ENCODE results near the gene DAP3. TPM values are rescaled to one million over a fixed set of nuclear protein-coding genes. Genes with fewer than 3 reads are reported as not detected.
A peak's percentile ranks its signal among the peaks of the same experiment; 100 is the strongest.

Gene DAP3
- total and polyA plus RNA-seq, 9 of the 15 experiments (the other 6 are each of a cell fraction or from before 2014, with no cell fraction given): 155 to 484 (median 298) TPM

DNA sequence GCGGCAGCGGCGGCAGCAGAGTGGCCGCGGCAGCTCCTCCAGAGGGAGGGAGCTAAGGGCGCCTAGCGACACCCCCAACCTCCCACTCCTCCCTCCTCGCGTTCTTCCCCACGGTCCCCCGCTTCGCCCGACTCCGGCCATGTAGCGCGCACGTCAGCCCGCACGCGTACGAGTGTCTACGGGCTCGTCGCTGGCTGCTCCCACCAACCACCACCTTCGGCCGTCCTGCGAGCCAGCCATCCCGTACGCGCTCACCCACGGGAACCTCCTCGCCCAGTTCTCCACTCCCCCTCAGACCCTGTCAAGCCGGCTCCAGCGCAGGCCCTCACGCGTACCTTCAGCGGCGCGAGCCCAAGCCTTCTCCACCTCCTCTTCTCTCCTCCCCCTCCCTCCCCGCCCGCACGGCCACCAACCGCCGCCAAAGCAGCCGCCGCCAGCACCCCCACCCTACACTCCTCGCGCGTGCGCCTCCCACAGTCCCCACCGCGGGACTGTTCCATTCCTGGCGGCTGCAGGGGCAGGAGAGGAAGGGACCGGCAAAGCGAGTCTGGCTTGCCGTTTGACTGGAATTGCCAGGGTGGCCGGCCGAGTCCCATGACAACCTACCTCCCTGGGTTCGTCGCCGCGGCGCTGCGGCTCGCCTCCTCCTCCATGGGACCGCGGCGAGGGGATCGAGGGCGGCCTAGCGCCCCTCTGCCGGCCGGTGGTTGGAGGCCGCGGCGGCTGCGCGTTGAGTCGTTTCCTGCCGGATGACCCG lies 389 bp upstream of the DAP3 start, which contains the start of gene YY1AP1 (continued):
- TF ChIP-seq, protein P1, sequence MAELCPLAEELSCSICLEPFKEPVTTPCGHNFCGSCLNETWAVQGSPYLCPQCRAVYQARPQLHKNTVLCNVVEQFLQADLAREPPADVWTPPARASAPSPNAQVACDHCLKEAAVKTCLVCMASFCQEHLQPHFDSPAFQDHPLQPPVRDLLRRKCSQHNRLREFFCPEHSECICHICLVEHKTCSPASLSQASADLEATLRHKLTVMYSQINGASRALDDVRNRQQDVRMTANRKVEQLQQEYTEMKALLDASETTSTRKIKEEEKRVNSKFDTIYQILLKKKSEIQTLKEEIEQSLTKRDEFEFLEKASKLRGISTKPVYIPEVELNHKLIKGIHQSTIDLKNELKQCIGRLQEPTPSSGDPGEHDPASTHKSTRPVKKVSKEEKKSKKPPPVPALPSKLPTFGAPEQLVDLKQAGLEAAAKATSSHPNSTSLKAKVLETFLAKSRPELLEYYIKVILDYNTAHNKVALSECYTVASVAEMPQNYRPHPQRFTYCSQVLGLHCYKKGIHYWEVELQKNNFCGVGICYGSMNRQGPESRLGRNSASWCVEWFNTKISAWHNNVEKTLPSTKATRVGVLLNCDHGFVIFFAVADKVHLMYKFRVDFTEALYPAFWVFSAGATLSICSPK (IDR thresholded peaks at IDR 0.05; ENCODE audit: borderline replicate concordance): no peak
- TF ChIP-seq TAF9B (IDR thresholded peaks at IDR 0.05; ENCODE audit: partially characterized antibody) (peak; percentile 90), SMARCE1 (IDR thresholded peaks at IDR 0.05) (0 out of 2 replicates have a peak, but pooled peaks have one; percentile 12), NFXL1 (CRISPR knock-in tag; IDR thresholded peaks at IDR 0.05) (no peak), ARHGAP35 (IDR thresholded peaks at IDR 0.05; ENCODE audit: partially characterized antibody) (no peak), ZNF764 (CRISPR knock-in tag; IDR thresholded peaks at IDR 0.05; ENCODE audit: low read depth) (no peak), ZNF778 (CRISPR knock-in tag; IDR thresholded peaks at IDR 0.05) (no peak), ETS2 (tag; IDR thresholded peaks at IDR 0.05; ENCODE audit: borderline replicate concordance, poor library complexity, severe bottlenecking) (no peak), FIP1L1 (IDR thresholded peaks at IDR 0.05; ENCODE audit: low read depth, low read length, poor library complexity, severe bottlenecking) (no peak), TGIF2 (CRISPR knock-in tag; IDR thresholded peaks at IDR 0.05) (peak; percentile 55; the same call in 1 of the 2 replicates), MTA3 (IDR thresholded peaks at IDR 0.05; ENCODE audit: borderline replicate concordance) (peak; percentile 88; the same call in 1 of the 2 replicates), ZKSCAN1 (IDR thresholded peaks at IDR 0.05; ENCODE audit: low read depth, low read length) (no peak; the same call in 1 of the 2 replicates), TEAD1 (CRISPR knock-in tag; IDR thresholded peaks at IDR 0.05) (peak; percentile 55 to 60; a peak in 1 of 4 replicates), ZC3H8 (IDR thresholded peaks at IDR 0.05) (no peak)
- TF ChIP-seq, protein P2, sequence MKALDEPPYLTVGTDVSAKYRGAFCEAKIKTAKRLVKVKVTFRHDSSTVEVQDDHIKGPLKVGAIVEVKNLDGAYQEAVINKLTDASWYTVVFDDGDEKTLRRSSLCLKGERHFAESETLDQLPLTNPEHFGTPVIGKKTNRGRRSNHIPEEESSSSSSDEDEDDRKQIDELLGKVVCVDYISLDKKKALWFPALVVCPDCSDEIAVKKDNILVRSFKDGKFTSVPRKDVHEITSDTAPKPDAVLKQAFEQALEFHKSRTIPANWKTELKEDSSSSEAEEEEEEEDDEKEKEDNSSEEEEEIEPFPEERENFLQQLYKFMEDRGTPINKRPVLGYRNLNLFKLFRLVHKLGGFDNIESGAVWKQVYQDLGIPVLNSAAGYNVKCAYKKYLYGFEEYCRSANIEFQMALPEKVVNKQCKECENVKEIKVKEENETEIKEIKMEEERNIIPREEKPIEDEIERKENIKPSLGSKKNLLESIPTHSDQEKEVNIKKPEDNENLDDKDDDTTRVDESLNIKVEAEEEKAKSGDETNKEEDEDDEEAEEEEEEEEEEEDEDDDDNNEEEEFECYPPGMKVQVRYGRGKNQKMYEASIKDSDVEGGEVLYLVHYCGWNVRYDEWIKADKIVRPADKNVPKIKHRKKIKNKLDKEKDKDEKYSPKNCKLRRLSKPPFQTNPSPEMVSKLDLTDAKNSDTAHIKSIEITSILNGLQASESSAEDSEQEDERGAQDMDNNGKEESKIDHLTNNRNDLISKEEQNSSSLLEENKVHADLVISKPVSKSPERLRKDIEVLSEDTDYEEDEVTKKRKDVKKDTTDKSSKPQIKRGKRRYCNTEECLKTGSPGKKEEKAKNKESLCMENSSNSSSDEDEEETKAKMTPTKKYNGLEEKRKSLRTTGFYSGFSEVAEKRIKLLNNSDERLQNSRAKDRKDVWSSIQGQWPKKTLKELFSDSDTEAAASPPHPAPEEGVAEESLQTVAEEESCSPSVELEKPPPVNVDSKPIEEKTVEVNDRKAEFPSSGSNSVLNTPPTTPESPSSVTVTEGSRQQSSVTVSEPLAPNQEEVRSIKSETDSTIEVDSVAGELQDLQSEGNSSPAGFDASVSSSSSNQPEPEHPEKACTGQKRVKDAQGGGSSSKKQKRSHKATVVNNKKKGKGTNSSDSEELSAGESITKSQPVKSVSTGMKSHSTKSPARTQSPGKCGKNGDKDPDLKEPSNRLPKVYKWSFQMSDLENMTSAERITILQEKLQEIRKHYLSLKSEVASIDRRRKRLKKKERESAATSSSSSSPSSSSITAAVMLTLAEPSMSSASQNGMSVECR (CRISPR knock-in tag; IDR thresholded peaks at IDR 0.05): no peak
- TF ChIP-seq, protein P3, sequence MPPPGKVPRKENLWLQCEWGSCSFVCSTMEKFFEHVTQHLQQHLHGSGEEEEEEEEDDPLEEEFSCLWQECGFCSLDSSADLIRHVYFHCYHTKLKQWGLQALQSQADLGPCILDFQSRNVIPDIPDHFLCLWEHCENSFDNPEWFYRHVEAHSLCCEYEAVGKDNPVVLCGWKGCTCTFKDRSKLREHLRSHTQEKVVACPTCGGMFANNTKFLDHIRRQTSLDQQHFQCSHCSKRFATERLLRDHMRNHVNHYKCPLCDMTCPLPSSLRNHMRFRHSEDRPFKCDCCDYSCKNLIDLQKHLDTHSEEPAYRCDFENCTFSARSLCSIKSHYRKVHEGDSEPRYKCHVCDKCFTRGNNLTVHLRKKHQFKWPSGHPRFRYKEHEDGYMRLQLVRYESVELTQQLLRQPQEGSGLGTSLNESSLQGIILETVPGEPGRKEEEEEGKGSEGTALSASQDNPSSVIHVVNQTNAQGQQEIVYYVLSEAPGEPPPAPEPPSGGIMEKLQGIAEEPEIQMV (tag; conservative IDR thresholded peaks at IDR 0.05; ENCODE audit: low read depth): no peak
- TF ChIP-seq, protein P4, sequence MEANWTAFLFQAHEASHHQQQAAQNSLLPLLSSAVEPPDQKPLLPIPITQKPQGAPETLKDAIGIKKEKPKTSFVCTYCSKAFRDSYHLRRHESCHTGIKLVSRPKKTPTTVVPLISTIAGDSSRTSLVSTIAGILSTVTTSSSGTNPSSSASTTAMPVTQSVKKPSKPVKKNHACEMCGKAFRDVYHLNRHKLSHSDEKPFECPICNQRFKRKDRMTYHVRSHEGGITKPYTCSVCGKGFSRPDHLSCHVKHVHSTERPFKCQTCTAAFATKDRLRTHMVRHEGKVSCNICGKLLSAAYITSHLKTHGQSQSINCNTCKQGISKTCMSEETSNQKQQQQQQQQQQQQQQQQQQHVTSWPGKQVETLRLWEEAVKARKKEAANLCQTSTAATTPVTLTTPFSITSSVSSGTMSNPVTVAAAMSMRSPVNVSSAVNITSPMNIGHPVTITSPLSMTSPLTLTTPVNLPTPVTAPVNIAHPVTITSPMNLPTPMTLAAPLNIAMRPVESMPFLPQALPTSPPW (CRISPR knock-in tag; IDR thresholded peaks at IDR 0.05): peak; percentile 96
